Stimulated activated memory B cell treated with anti-CD40 and anti-IgM and Interleukin-4, amounts not matched to agents 10 μg/mL and 1 μg/mL and 100 μg/mL, for 72 hours (primary cell): Measurements from ENCODE around the gene KCTD5.
"Not testable (repeated sequence)": the region's sequence is repeated elsewhere in the genome, so short reads cannot be mapped to it uniquely, and the experiment has no call there.

Experiments
- ATAC-seq: fragments of 150-1000 bp; cut with Tn5 transposase; 2 replicates; pipeline ENCODE4 v1.10.0; 2021
- H3K27ac Mint-ChIP-seq: one replicate; pipeline ENCODE4 v1.8.0; 2022; ENCODE audit warnings: mild to moderate bottlenecking, mixed read lengths
- H3K27me3 Mint-ChIP-seq: one replicate; pipeline ENCODE4 v1.8.0; 2022; ENCODE audit warnings: mixed read lengths
- H3K36me3 Mint-ChIP-seq: one replicate; pipeline ENCODE4 v1.8.0; 2022; ENCODE audit warnings: mixed read lengths
- H3K4me1 Mint-ChIP-seq: one replicate; pipeline ENCODE4 v1.8.0; 2022; ENCODE audit warnings: mixed read lengths
- H3K4me3 Mint-ChIP-seq: one replicate; pipeline ENCODE4 v1.8.0; 2022; ENCODE audit warnings: mild to moderate bottlenecking, moderate library complexity, mixed read lengths
- H3K9me3 Mint-ChIP-seq: one replicate; pipeline ENCODE4 v1.8.0; 2022; ENCODE audit warnings: mixed read lengths

The KCTD5 gene

DNA sequence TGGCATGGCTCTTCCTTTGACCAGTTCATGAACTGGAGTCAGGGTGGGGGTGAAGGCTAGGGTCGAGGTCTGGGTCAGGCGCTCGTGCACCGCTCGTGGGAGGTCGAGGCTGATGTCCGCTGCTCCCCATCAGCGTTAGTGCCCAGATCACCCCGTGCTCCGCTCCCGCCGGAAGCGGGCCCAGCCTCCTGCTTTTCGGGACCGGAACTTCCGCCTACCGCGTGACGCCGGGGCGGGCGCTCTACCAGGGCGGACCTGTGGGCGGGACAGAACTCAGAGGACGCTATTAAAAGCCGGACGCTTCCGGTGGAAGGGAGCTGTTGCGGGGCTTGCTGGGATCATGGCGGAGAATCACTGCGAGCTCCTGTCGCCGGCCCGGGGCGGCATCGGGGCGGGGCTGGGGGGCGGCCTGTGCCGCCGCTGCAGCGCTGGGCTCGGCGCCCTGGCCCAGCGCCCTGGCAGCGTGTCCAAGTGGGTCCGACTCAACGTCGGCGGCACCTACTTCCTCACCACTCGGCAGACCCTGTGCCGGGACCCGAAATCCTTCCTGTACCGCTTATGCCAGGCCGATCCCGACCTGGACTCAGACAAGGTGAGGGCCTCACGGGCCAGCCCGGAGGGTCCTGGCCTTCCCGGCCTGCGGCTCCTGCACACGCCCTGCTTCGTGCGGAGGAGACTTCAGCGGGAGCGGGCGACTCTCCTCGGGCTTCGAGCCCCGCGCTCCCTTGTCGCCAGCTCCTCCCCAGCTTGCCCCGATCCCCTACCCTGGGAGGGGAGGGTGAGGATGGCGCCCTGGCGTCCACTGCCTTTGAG lies at the start of gene KCTD5:
Gene KCTD5 (plus strand): TSS at position 315 of the 813 bp plus-strand sequence. CDS start 26 bp downstream, at position 341.
- peak; percentile 88 for ATAC-seq
- H3K27me3 Mint-ChIP-seq: no peaks in the 10 kb centered on the region
- H3K4me1 Mint-ChIP-seq: peaks cover 23% of the 10 kb centered on the region
- no peaks in the 10 kb centered on the region for H3K36me3 Mint-ChIP-seq
- H3K9me3 Mint-ChIP-seq: no peaks in the 10 kb centered on the region
- peak within 1 kb of the TSS; percentile 93 for H3K4me3 Mint-ChIP-seq
- H3K27ac Mint-ChIP-seq: peak within 1 kb of the TSS; percentile 88

DNA sequence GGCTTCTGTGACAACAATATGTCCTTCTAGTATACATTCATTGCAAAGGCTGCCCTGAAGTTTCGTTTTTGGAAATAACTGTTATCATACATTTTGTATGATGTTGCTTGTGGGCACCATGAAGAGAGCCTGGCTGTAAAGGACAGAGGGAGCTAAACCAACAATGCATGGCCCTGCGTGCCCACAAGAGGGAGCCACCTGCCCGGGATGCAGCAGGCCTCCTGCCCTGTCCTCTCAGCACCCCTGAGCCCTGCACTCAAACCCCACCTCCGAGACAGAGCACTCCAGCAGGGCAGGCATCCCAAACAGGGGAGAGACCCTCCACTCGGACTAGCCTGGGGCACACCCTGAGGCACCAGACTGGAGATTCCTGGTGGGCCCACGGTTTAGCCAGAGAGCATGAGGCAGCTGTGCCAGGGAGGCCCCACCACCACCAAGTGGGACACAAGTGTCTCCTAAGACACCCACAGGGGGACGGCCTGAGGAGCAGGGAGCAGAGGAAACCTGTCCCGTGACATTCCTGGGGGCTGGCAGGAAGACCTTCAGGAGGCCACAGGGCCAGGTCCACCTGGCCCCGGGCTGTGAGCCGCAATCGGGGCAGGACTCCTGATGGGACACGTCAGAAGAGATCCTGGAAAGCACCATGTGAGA lies 43.1 kb upstream of the KCTD5 start:
- H3K36me3 Mint-ChIP-seq, H3K4me1 Mint-ChIP-seq, H3K9me3 Mint-ChIP-seq, H3K4me3 Mint-ChIP-seq, H3K27me3 Mint-ChIP-seq, H3K27ac Mint-ChIP-seq: not testable (repeated sequence)
- peak; percentile 89 for ATAC-seq

DNA sequence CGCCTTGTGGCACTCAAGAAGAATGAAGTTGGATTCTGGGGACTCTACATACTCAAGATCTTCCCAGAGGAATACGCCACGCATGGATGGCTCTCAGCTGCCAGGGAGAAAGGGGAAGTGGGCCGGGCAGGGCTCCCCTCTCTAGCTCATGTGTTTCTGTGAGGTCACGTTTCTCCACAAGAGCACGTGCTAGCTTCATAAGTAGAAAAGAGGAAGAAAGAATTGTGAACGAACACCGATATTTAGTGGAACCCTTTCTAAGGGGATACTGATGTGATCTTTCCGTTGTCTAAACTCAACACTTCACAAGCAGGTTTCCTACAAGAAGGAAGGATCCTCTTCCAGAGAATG lies 42.6 kb upstream of the KCTD5 start:
- peak; percentile 88 for ATAC-seq
- H3K27ac Mint-ChIP-seq, H3K4me1 Mint-ChIP-seq, H3K4me3 Mint-ChIP-seq, H3K9me3 Mint-ChIP-seq, H3K27me3 Mint-ChIP-seq, H3K36me3 Mint-ChIP-seq: not testable (repeated sequence)

DNA sequence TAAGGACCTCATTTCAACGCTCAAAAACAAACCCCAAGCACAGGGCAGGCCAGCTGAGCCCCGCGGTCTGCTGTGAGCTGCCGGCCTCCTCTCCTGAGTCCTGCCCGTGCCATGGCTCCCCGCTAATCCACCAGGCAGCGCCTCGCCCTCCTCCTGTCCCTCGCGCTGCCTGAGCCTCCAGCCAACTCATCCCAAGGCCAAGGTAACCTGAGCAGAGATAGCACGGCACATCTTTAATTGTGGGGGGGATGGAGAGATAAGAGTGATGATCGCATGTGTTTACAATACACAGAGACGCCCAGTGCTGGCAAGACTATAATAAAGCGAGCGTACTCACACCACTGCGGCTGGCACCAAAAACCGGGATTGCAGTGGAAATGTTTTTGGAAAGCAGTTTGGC lies 39.8 kb upstream of the KCTD5 start:
- not testable (repeated sequence) for H3K27ac Mint-ChIP-seq, ATAC-seq, H3K4me3 Mint-ChIP-seq, H3K36me3 Mint-ChIP-seq, H3K27me3 Mint-ChIP-seq, H3K9me3 Mint-ChIP-seq, H3K4me1 Mint-ChIP-seq

DNA sequence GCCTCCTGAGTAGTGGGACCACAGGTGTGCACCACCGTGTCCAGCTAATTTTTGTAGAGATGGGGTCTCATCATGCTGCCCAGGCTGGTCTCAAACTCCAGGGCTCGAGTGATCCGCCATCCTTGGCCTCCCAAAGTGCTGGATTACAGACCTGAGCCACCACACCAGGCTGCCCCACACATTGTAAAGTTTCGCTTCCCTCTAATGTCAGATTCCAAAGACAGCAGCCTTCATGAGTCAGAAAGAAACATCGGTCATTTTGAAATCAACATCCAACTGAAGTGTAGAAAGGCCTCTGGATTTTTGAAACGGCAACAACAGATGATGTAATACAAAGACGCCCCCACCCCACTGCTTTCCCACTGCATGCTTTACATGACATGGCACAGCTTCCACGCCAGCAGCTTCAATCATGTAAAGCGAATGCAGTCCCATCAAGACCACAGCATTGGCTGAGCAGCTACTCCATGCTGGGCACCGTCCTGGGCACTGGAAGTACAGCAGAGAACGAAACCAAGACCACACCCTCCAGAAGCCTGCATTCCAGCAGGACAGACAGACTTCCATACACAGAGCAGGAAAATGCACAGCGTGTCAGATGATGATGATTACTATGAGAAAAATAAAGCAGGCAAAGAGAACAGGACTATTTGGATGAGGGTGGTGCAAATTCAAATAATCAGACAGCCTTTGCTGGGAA lies 37.4 kb upstream of the KCTD5 start:
- H3K36me3 Mint-ChIP-seq, H3K4me1 Mint-ChIP-seq, H3K27ac Mint-ChIP-seq, H3K9me3 Mint-ChIP-seq, H3K4me3 Mint-ChIP-seq, H3K27me3 Mint-ChIP-seq: not testable (repeated sequence)
- peak; percentile 73 for ATAC-seq

- not testable (repeated sequence) for H3K27ac Mint-ChIP-seq, H3K4me3 Mint-ChIP-seq, H3K4me1 Mint-ChIP-seq, H3K27me3 Mint-ChIP-seq, H3K9me3 Mint-ChIP-seq, H3K36me3 Mint-ChIP-seq, ATAC-seq
Measured at GRCh38 chr16:2651268-2651871, 31.0 kb upstream of the KCTD5 start.

DNA sequence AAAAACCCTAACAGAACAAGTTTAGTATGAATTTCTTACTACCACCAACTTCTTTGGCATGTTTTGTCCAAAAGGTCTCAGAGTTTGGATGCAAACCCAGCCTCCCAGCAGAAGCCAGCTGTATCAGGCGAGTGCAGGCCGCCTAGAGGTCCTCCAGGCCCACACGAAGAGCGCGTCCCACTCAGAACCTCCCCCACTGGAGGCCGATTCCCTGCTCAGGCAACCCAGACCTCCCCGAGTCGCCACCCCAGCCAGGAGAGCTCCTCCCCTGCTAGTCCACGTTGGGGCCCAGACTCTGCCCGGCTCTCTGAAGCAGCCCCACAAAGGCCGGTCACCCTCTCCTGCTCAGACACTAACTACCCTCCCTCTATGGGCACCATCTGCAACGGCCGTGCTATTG lies 28.4 kb upstream of the KCTD5 start:
- not testable (repeated sequence) for H3K9me3 Mint-ChIP-seq, H3K27me3 Mint-ChIP-seq, H3K4me3 Mint-ChIP-seq, ATAC-seq, H3K36me3 Mint-ChIP-seq, H3K27ac Mint-ChIP-seq, H3K4me1 Mint-ChIP-seq

DNA sequence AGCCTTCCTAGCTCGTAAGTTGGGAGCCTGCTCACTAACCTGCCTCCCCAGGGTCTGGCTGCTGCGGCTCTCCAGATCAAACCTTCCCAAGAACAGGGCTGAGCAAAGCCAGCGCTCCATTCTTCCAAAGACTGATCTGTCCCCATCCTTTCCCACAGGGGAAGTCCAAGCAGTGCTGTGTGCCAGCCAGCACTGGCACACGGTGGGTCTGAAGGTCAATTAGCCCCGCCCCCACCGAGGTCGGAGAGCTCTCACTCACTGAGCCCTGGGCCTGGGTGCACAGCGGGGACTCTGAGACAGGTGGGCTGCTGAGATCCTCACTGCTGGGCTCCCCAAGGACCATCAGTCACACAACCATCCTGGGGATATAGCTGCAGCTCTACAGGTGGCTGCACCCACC lies 27.4 kb upstream of the KCTD5 start:
- not testable (repeated sequence) for H3K27ac Mint-ChIP-seq, ATAC-seq, H3K27me3 Mint-ChIP-seq, H3K4me1 Mint-ChIP-seq, H3K9me3 Mint-ChIP-seq, H3K4me3 Mint-ChIP-seq, H3K36me3 Mint-ChIP-seq

DNA sequence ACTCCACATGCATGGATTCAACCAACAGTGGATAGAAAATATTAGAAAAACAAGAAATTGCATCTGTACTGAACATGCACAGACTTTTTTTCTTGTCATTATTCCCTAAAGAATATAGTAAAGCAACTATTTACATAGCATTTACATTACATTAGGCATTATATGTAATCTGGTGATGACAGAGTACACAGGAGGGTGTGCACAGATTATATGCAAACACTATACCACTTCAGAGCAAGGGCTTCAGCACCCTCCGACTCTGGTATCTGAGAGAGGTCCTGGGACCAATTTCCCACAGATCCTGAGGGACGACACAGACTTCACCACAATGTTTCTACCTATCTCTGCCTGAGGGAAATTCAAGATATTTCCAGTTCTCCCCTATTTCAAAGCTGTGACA lies 25.3 kb upstream of the KCTD5 start:
- no peaks in the 10 kb centered on the region for H3K9me3 Mint-ChIP-seq

DNA sequence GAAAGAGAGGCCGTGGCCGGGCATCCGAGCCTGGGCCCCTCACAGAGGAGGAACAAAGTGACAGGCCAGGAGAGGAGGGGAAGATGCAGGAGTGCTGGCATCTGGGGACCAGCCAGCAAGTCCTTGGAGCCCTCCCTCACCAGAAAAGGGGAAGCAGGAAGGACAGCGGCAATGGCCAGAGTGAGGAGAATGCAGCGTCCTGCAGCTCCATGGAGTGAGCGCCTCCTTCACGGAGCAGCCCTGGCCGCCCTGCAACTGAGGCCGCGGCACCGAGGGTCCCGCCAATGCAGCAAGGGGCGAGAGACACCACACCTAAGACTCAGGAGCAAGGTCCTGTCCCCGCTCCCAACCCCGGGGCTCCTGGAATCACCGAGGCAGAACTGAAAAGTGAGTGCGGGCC lies 24.5 kb upstream of the KCTD5 start:
- Mint-ChIP-seq H3K36me3 (peaks cover 13% of the 10 kb centered on the region), H3K4me1 (peaks cover 13% of the 10 kb centered on the region)
- H3K27me3 Mint-ChIP-seq, H3K4me3 Mint-ChIP-seq, ATAC-seq, H3K27ac Mint-ChIP-seq, H3K9me3 Mint-ChIP-seq: not testable (repeated sequence)

More for the DNA sequence above, 25.3 kb upstream of the KCTD5 start:
- peaks cover 6% of the 10 kb centered on the region for H3K36me3 Mint-ChIP-seq
- peaks cover 13% of the 10 kb centered on the region for H3K4me1 Mint-ChIP-seq
- no peak overlapping the region for H3K27ac Mint-ChIP-seq
- no peaks in the 10 kb centered on the region for H3K27me3 Mint-ChIP-seq
- no peak overlapping the region for H3K4me3 Mint-ChIP-seq
- ATAC-seq: no peak

- peak; percentile 39 for ATAC-seq
- Mint-ChIP-seq H3K4me1 (peaks cover 27% of the 10 kb centered on the region), H3K36me3 (peaks cover 17% of the 10 kb centered on the region), H3K27ac (peak overlapping the region; percentile 15)
- not testable (repeated sequence) for H3K4me3 Mint-ChIP-seq, H3K9me3 Mint-ChIP-seq, H3K27me3 Mint-ChIP-seq
Measured at GRCh38 chr16:2659560-2659959, 22.8 kb upstream of the KCTD5 start.

DNA sequence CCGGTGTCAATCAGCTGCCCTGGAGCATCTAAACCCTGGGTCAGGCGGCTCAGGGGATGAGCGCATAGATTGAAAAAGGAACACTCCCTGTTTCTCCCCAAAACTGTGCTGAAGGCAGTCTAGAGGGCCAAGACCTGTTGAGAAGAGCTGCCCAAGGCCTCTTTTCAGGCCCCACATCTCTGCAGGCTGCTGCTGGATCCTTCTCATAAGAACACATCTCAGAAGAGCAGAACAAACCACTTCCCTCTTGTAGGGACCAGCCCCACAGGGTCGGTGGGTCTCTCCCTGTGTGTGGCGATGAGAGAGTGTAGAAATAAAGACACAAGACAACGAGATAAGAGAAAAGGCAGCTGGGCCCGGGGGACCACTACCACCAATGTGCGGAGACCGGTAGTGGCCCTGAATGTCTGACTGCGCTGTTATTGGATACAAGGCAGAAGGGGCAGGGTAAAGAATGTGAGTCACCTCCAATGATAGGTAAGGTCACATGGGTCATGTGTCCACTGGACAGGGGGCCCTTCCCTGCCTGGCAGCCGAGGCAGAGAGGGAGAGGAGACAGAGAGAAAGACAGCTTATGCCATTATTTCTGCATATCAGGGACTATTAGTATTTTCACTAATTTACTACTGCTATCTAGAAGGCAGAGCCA lies 22.2 kb upstream of the KCTD5 start:
- peak overlapping the region; percentile 15 for H3K27ac Mint-ChIP-seq
- H3K27me3 Mint-ChIP-seq, ATAC-seq, H3K4me3 Mint-ChIP-seq, H3K9me3 Mint-ChIP-seq: not testable (repeated sequence)
- H3K36me3 Mint-ChIP-seq: peaks cover 21% of the 10 kb centered on the region
- H3K4me1 Mint-ChIP-seq: peaks cover 29% of the 10 kb centered on the region

- Mint-ChIP-seq H3K4me1 (peaks cover 29% of the 10 kb centered on the region), H3K36me3 (peaks cover 21% of the 10 kb centered on the region)
- H3K4me3 Mint-ChIP-seq, ATAC-seq, H3K9me3 Mint-ChIP-seq, H3K27ac Mint-ChIP-seq, H3K27me3 Mint-ChIP-seq: not testable (repeated sequence)
Measured at GRCh38 chr16:2660755-2661373, 21.5 kb upstream of the KCTD5 start.

GRCh38 chr16:2663553-2664546 lies 18.5 kb upstream of the KCTD5 start:
- peaks cover 43% of the 10 kb centered on the region for H3K36me3 Mint-ChIP-seq
- peak overlapping the region; percentile 79 for H3K27ac Mint-ChIP-seq
- H3K27me3 Mint-ChIP-seq: no peaks in the 10 kb centered on the region
- H3K4me1 Mint-ChIP-seq: peaks cover 34% of the 10 kb centered on the region
- no peaks in the 10 kb centered on the region for H3K9me3 Mint-ChIP-seq
- no peak for ATAC-seq
- no peak overlapping the region for H3K4me3 Mint-ChIP-seq
